ENCODE results near the gene HMCN2. TPM values are rescaled to one million over a fixed set of nuclear protein-coding genes. Genes with fewer than 3 reads are reported as not detected.

The HMCN2 gene
- total RNA-seq, 1 experiment from 2014 or later = 8.6 TPM

GRCh38 chr9:130361873-130362362 lies 96.4 kb downstream of the HMCN2 start:
- no peaks in the 10 kb centered on the region for H3K9me3 Mint-ChIP-seq
- H3K18ac ChIP-seq (ENCODE audit: insufficient read length, low read depth, low read length) = no peak overlapping the region
- no peaks in the 10 kb centered on the region for H3K9me3 ChIP-seq (ENCODE audit: control insufficient read depth, low read depth, low read length)
- H3K79me2 ChIP-seq (ENCODE audit: insufficient read depth, low read length) = no peaks in the 10 kb centered on the region
- no peak overlapping the region for H2BK120ac ChIP-seq (ENCODE audit: low read depth, low read length, poor library complexity, severe bottlenecking)
- H3K4ac ChIP-seq (ENCODE audit: low read depth, low read length) = no peak overlapping the region
- peaks cover 7 to 28% (median 14%) of the 10 kb centered on the region in 3 experiments; a peak in 6 of 7 replicates for H3K36me3 Mint-ChIP-seq (ENCODE audit: insufficient read depth in 1 of 3, low read depth in 3 of 3)
- no peaks in the 10 kb centered on the region for H3K79me1 ChIP-seq (ENCODE audit: insufficient read depth, low read depth, low read length, poor library complexity, severe bottlenecking)
- H4K91ac ChIP-seq (ENCODE audit: insufficient read length, low read depth, low read length) = no peak overlapping the region
- no peak overlapping the region for H2AK5ac ChIP-seq (ENCODE audit: insufficient read length, low read length)
- H3K56ac ChIP-seq (ENCODE audit: insufficient read length, low read depth, low read length) = no peak overlapping the region
- H2AFZ ChIP-seq (ENCODE audit: low read length) = no peak overlapping the region
- H3K27ac ChIP-seq (ENCODE audit: insufficient read length, low read depth, low read length) = no peak overlapping the region
- H3K27ac Mint-ChIP-seq = no peak overlapping the region
- H3T11ph ChIP-seq (ENCODE audit: low read length) = no peak overlapping the region
- H2BK5ac ChIP-seq (ENCODE audit: insufficient read length, low read length) = no peak overlapping the region
- H4K8ac ChIP-seq (replicated peaks; ENCODE audit: insufficient read length, low read depth, low read length) = no peak overlapping the region
- no peak overlapping the region for H3K4me2 ChIP-seq (ENCODE audit: insufficient read depth, insufficient read length, low read length)
- no peak overlapping the region; the same call in 1 of the 2 replicates for H3K14ac ChIP-seq (ENCODE audit: insufficient read depth, low read length)
- no peak for DNase-seq
- H3K4me1 ChIP-seq (ENCODE audit: insufficient read depth, low read length) = no peaks in the 10 kb centered on the region
- H3K9ac ChIP-seq (ENCODE audit: extremely low read depth, insufficient read length, low read length) = no peak overlapping the region
- no peak overlapping the region for H2BK15ac ChIP-seq (ENCODE audit: low read depth, low read length)
- H3K27me3 ChIP-seq (ENCODE audit: insufficient read depth, low read length) = no peaks in the 10 kb centered on the region
- peaks cover 2 to 6% of the 10 kb centered on the region in 2 experiments; a peak in 2 of 4 replicates for H3K4me1 Mint-ChIP-seq
- H4K20me1 ChIP-seq (ENCODE audit: control insufficient read depth, insufficient read depth, insufficient read length) = peaks cover 2% of the 10 kb centered on the region
- no peak overlapping the region for H4K5ac ChIP-seq (ENCODE audit: insufficient read length, low read depth, low read length)
- WGBS (ENCODE audit: extremely low coverage, insufficient read length, low lambda C conversion rate) = no CpG with 5 or more reads among the region's 9 CpGs
- TF ChIP-seq CTCF (conservative IDR thresholded peaks at IDR 0.05) = no peak
- no peak overlapping the region for H3K23ac ChIP-seq (ENCODE audit: insufficient read length, low read depth, low read length)
- H2BK20ac ChIP-seq (ENCODE audit: low read depth, low read length, poor library complexity, severe bottlenecking) = no peak overlapping the region
- H2BK12ac ChIP-seq (ENCODE audit: insufficient read length, low read depth, low read length) = no peak overlapping the region
- H3K27me3 Mint-ChIP-seq (ENCODE audit: low read depth) = no peaks in the 10 kb centered on the region
- H3K23me2 ChIP-seq (ENCODE audit: insufficient read length, low read depth, low read length, poor library complexity, severe bottlenecking) = no peaks in the 10 kb centered on the region
- no peak overlapping the region for H3K4me3 Mint-ChIP-seq

Measured in H9 (cell line).